Left ventricle myocardium inferior (tissue), 1 donor: ENCODE data around the gene ELP6. TPM values are rescaled to one million over a fixed set of nuclear protein-coding genes. Genes with fewer than 3 reads are reported as not detected.

ENCODE experiments used
- DNase-seq: peaks from one replicate; pipeline ENCODE4 v3.0.0-alpha.2; 2020
- H3K27ac ChIP-seq: fragments of 200-600 bp; replicated peaks from 2 replicates; pipeline ENCODE4 v1.8.0; 2021
- H3K27me3 ChIP-seq: fragments of 200-600 bp; 2 replicates; pipeline ENCODE4 v1.8.0; 2021; ENCODE audit warnings: low read depth
- H3K36me3 ChIP-seq: fragments of 200-600 bp; 2 replicates; pipeline ENCODE4 v1.8.0; 2021
- H3K4me1 ChIP-seq: fragments of 200-600 bp; 2 replicates; pipeline ENCODE4 v1.8.0; 2021
- H3K4me3 ChIP-seq: fragments of 200-600 bp; 2 replicates; pipeline ENCODE4 v1.8.0; 2021; ENCODE audit warnings: mild to moderate bottlenecking, moderate library complexity
- H3K9me3 ChIP-seq: fragments of 200-600 bp; replicated peaks from 2 replicates; pipeline ENCODE4 v1.8.0; 2021
- CTCF ChIP-seq: fragments of 200-600 bp; IDR thresholded peaks from 2 replicates; pipeline ENCODE4 v1.8.0; 2021; ENCODE audit warnings: antibody characterized with exemption, mild to moderate bottlenecking, borderline replicate concordance
- intact Hi-C: fragments of 100-400 bp; cut with micrococcal nuclease; formaldehyde crosslinking; loops from one replicate; pipeline ENCODE4 v1.11.0; 2022
- long read RNA-seq: library from polyadenylated mRNA; unstranded; transcript quantifications from one replicate; pipeline ENCODE4 v2.0.0, GENCODE V29; 2021
- total RNA-seq: library from RNA; stranded (reverse); fragmentation: NEBNext Ultra II Directional; extraction: Animal tissue kit (Norgen Biotek cat#: 25700); gene quantifications from one replicate; pipeline ENCODE4 v1.2.1, GENCODE V29; 2021
- donor health status: DM: no; HTN: yes; CAD: no; lungs with severe emphysema.

Gene ELP6
- total RNA-seq: 20.4 TPM
- long read RNA-seq, transcript ELP6-201 (7 exons, 1,401 nt): major isoform, 17 of 31 reads
- long read RNA-seq, partial matches to known transcripts: 2 of 31 reads
- long read RNA-seq, other reads (novel, unspliced or antisense): 7 of 31 reads

- peak within 1 kb of the TSS; percentile 80 for H3K4me3 ChIP-seq
- TF ChIP-seq CTCF: peak; percentile 56
Observed at GRCh38 chr3:47513125-47513929, at the start of gene ELP6. ELP6 (minus strand) TSS chr3:47513712; CDS start chr3:47513590, 122 bp downstream.

DNA sequence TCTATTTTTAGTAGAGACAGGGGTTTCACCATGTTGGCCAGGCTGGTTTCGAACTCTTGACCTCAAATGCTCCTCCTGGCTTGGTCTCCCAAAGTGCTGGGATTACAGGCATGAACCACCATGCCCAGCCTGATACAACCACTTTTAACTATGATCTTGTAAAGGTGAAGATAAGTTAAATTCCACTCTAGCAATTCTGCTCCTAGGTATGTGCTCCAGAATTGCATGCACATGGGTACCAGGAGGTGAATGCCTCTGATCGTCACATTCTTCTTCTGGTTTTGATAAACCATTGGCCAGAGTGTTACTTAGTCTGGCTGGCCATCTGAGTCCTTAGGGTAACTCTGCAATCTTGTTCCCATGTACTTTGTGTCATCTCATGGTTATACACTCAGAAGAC lies 42.8 kb upstream of the ELP6 start:
- intact Hi-C loops: no loop called here

More at GRCh38 chr3:47513125-47513929, at the start of gene ELP6:
- intact Hi-C loops: no loop called here
- H3K27ac ChIP-seq: peak within 1 kb of the TSS; percentile 95
- H3K36me3 ChIP-seq: peaks cover 17% of the 10 kb centered on the region
- peak; percentile 97 for DNase-seq
- H3K9me3 ChIP-seq: no peaks in the 10 kb centered on the region
- H3K4me1 ChIP-seq: peaks cover 17% of the 10 kb centered on the region
- no peaks in the 10 kb centered on the region for H3K27me3 ChIP-seq

DNA sequence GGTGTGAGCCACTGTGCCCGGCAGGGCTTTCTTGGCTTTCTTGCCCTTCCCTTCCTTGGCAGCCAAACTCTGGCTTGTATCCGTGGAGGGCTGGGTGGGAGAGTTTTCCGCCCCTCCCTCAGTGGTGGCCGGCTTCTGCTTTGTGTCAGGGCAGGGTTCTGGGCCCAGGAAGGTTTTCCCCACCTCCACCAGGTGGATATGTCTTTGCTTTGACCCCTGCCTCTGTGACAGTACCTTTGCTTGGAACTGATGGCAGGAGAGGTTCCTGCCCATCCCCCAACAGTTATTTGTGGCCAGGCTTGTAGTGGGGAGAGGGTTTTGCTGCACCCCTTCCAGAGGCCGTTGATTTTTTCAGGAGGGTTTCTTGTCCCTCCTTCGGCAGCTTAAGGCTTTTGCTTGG lies 40.8 kb upstream of the ELP6 start:
- intact Hi-C loops: no loop called here
- no peak for DNase-seq
- no peak for TF ChIP-seq CTCF
- Histone ChIP-seq H3K27me3 (no peaks in the 10 kb centered on the region), H3K36me3 (no peaks in the 10 kb centered on the region), H3K9me3 (peaks cover 10% of the 10 kb centered on the region), H3K27ac (no peak overlapping the region), H3K4me1 (no peaks in the 10 kb centered on the region), H3K4me3 (no peak overlapping the region)

More for the DNA sequence above, 42.8 kb upstream of the ELP6 start:
- Histone ChIP-seq H3K36me3 (no peaks in the 10 kb centered on the region), H3K9me3 (peaks cover 10% of the 10 kb centered on the region), H3K4me3 (no peak overlapping the region), H3K27ac (no peak overlapping the region), H3K27me3 (no peaks in the 10 kb centered on the region), H3K4me1 (no peaks in the 10 kb centered on the region)
- TF ChIP-seq CTCF: no peak
- no peak for DNase-seq

- no peaks in the 10 kb centered on the region for H3K27me3 ChIP-seq
- TF ChIP-seq CTCF: no peak
- H3K9me3 ChIP-seq: peaks cover 10% of the 10 kb centered on the region
- no peak overlapping the region for H3K4me3 ChIP-seq
- no peak overlapping the region for H3K27ac ChIP-seq
- DNase-seq: no peak
- no peaks in the 10 kb centered on the region for H3K4me1 ChIP-seq
- no peaks in the 10 kb centered on the region for H3K36me3 ChIP-seq
- intact Hi-C loops: no loop called here
Observed at GRCh38 chr3:47553407-47553806, 39.9 kb upstream of the ELP6 start.

- intact Hi-C loops: no loop called here
- TF ChIP-seq CTCF: no peak
- no peak overlapping the region for H3K4me3 ChIP-seq
- no peaks in the 10 kb centered on the region for H3K4me1 ChIP-seq
- H3K27me3 ChIP-seq: peaks cover 6% of the 10 kb centered on the region
- H3K9me3 ChIP-seq: no peaks in the 10 kb centered on the region
- no peaks in the 10 kb centered on the region for H3K36me3 ChIP-seq
- DNase-seq: no peak
- H3K27ac ChIP-seq: no peak overlapping the region
Observed at GRCh38 chr3:47542471-47543173, 29.1 kb upstream of the ELP6 start.
